HG02852 (cell line): Measurements from ENCODE around the gene GP1BB.
"Not testable (repeated sequence)": the region's sequence is repeated elsewhere in the genome, so short reads cannot be mapped to it uniquely, and the experiment has no call there.

ENCODE experiments used
- ATAC-seq: cut with Tn5 transposase; IDR thresholded peaks from one replicate; pipeline ENCODE4 v1.9.1; 2021; ENCODE audit warnings: mild to moderate bottlenecking, moderate library complexity; ENCODE audit not compliant: unreplicated experiment

Gene GP1BB

GRCh38 chr22:19724927-19725661 is 1.8 kb downstream of the GP1BB start:
- ATAC-seq: no peak

- not testable (repeated sequence) for ATAC-seq
Measured at GRCh38 chr22:19726064-19726788, 2.9 kb downstream of the GP1BB start.

- no peak for ATAC-seq
Measured at GRCh38 chr22:19727310-19728150, 4.2 kb downstream of the GP1BB start.

GRCh38 chr22:19728271-19728670 is 4.9 kb downstream of the GP1BB start:
- ATAC-seq: no peak

- ATAC-seq: no peak
Measured at GRCh38 chr22:19728836-19729235, 5.5 kb downstream of the GP1BB start.

GRCh38 chr22:19729507-19729906 is 6.2 kb downstream of the GP1BB start:
- no peak for ATAC-seq

GRCh38 chr22:19730198-19730597 is 6.9 kb downstream of the GP1BB start:
- no peak for ATAC-seq

- peak; percentile 44 for ATAC-seq
Measured at GRCh38 chr22:19730655-19731360, 7.5 kb downstream of the GP1BB start.

- no peak for ATAC-seq
Measured at GRCh38 chr22:19731361-19732135, 8.2 kb downstream of the GP1BB start.

- no peak for ATAC-seq
Measured at GRCh38 chr22:19732403-19733113, 9.2 kb downstream of the GP1BB start.

- no peak for ATAC-seq
Measured at GRCh38 chr22:19733755-19734154, 10.4 kb downstream of the GP1BB start.

GRCh38 chr22:19734163-19734562 is 10.8 kb downstream of the GP1BB start:
- ATAC-seq: no peak

- ATAC-seq: no peak
Measured at GRCh38 chr22:19734837-19735382, 11.6 kb downstream of the GP1BB start.

- ATAC-seq: no peak
Measured at GRCh38 chr22:19735665-19736510, 12.5 kb downstream of the GP1BB start.

- ATAC-seq: no peak
Measured at GRCh38 chr22:19737846-19738663, 14.7 kb downstream of the GP1BB start.

- ATAC-seq: no peak
Measured at GRCh38 chr22:19738664-19739447, 15.5 kb downstream of the GP1BB start.

GRCh38 chr22:19739448-19739895 is 16.1 kb downstream of the GP1BB start:
- no peak for ATAC-seq
